HFFc6 (cell line): Measurements from ENCODE around the gene LRRC59. TPM values are rescaled to one million over a fixed set of nuclear protein-coding genes. Genes with fewer than 3 reads are reported as not detected.

Source experiments
- DNase-seq: peaks from one replicate; pipeline ENCODE4 v3.0.0-alpha.2; 2018
- H3K27ac Mint-ChIP-seq: 2 replicates; pipeline ENCODE4 v1.8.0; 2020; ENCODE audit warnings: mild to moderate bottlenecking, mixed read lengths
- H3K27me3 Mint-ChIP-seq: 2 replicates; pipeline ENCODE4 v1.8.0; 2021; ENCODE audit warnings: mild to moderate bottlenecking, moderate library complexity, mixed read lengths; ENCODE audit not compliant: insufficient read depth
- H3K36me3 Mint-ChIP-seq: 2 replicates; pipeline ENCODE4 v1.8.0; 2021; ENCODE audit warnings: low read depth, mixed read lengths
- H3K4me1 Mint-ChIP-seq: 2 replicates; pipeline ENCODE4 v1.8.0; 2020; ENCODE audit warnings: low read depth, mixed read lengths
- H3K4me3 Mint-ChIP-seq: 2 replicates; pipeline ENCODE4 v1.8.0; 2020; ENCODE audit warnings: mild to moderate bottlenecking, moderate library complexity, mixed read lengths
- H3K9me3 Mint-ChIP-seq: 2 replicates; pipeline ENCODE4 v1.8.0; 2020; ENCODE audit warnings: mild to moderate bottlenecking, mixed read lengths
- total RNA-seq, 6 experiments: library from RNA; stranded (reverse); fragmentation: NEBNext Ultra II Directional; extraction: Animal tissue kit (Norgen Biotek cat#: 25700); gene quantifications; 2 replicates in 1 of 6; 3 replicates in 5 of 6; pipeline ENCODE4 v1.2.3, GENCODE V29; 2021
- TF ChIP-seq, protein P1 (sequence below): fragments of 200-600 bp; sonication (generic); IDR thresholded peaks from 2 replicates; pipeline ENCODE4 v1.5.0; 2021; ENCODE audit warnings: antibody characterized with exemption, mild to moderate bottlenecking

Gene LRRC59
- total RNA-seq, 6 experiments from 2014 or later: 214 to 272 (median 261) TPM

- H3K36me3 Mint-ChIP-seq: peaks cover 4% of the 10 kb centered on the region; the same call in 1 of the 2 replicates
- DNase-seq: no peak
- no peaks in the 10 kb centered on the region; the same call in none of the 2 replicates for H3K27me3 Mint-ChIP-seq
- no peaks in the 10 kb centered on the region for H3K9me3 Mint-ChIP-seq
- H3K4me3 Mint-ChIP-seq: no peak overlapping the region
- TF ChIP-seq, protein P1, sequence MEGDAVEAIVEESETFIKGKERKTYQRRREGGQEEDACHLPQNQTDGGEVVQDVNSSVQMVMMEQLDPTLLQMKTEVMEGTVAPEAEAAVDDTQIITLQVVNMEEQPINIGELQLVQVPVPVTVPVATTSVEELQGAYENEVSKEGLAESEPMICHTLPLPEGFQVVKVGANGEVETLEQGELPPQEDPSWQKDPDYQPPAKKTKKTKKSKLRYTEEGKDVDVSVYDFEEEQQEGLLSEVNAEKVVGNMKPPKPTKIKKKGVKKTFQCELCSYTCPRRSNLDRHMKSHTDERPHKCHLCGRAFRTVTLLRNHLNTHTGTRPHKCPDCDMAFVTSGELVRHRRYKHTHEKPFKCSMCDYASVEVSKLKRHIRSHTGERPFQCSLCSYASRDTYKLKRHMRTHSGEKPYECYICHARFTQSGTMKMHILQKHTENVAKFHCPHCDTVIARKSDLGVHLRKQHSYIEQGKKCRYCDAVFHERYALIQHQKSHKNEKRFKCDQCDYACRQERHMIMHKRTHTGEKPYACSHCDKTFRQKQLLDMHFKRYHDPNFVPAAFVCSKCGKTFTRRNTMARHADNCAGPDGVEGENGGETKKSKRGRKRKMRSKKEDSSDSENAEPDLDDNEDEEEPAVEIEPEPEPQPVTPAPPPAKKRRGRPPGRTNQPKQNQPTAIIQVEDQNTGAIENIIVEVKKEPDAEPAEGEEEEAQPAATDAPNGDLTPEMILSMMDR: no peak
- H3K4me1 Mint-ChIP-seq: peaks cover 26% of the 10 kb centered on the region
- H3K27ac Mint-ChIP-seq: no peak overlapping the region
Measured at GRCh38 chr17:50353600-50354195, 43.6 kb downstream of the LRRC59 start.

DNA sequence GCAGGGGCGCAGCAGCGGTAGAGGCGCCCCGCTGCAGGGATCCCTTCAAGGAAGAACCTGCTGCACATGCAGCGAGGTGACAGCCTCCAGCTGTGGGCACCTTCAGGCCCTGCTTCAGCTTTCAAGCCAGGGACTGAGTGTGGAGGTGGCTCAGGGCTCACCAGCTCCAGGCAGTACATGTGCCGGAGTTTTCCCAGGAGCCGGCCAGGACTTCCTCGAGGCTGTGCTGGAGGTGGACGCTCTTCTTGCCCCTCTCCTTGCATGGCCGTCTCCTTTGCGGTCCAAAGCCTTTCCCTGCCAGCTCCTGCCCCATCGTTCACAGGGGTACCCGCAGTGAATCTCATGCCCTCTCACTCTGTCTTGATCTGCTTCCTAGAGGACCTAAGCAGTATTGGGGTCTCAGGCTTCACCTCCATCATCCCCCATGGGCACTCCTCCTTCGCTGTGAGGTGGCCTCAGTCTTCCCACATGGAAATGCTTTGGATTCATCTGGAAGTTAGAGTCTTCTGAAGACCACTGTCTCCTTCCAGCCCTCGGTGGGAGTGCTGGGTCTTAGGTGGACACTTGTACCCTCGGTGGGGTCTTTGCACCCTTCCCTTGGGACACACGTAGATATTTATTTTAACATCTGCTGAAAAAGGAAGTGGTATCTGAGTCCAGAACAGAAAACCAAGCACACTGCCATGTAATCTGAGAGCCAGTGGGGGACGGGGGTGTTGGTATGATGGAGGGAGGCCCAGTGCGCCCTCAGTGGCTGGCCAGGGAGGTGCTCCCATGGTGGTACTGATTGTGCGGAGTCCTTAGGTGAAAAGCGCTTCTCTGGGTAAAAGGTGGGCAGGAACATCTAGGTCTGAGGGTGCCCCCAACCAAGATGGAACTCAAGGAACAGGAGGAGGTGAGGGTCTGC, 44.4 kb downstream of the LRRC59 start:
- Mint-ChIP-seq H3K36me3 (peaks cover 4% of the 10 kb centered on the region; the same call in 1 of the 2 replicates), H3K27me3 (no peaks in the 10 kb centered on the region; the same call in none of the 2 replicates), H3K9me3 (no peaks in the 10 kb centered on the region), H3K27ac (no peak overlapping the region), H3K4me1 (peaks cover 33% of the 10 kb centered on the region), H3K4me3 (no peak overlapping the region)
- TF ChIP-seq, protein P1: no peak
- no peak for DNase-seq

DNA sequence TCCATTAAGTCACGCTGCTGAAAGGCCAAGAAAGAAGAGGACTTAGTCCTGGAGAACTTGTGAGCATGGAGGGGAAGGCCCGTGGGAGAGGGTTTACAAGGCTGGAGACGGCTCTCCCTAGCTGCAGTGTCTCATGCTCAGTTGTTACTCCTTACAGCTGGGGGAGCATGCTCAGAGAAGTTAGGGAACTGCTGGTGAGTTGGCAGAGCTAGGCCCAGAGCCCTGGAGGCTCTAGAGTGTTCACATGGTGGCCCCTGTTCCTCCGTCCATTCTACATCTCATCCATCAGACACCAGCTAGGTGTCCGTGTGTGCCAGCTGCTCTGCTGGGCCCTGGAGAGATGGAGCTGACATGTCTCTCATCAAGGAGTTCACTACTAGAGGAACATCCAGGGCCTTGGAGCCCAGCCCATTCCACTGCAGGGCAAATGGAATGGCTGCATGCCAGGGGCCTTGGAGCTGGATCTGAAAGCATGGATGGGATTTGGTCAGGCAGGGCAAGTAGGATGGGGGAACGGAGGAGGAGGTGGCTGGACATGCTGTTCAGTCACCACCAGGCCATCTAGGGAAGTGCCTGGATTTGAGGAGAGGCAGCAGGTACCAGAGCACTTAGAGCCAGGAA, 45.1 kb downstream of the LRRC59 start:
- H3K27me3 Mint-ChIP-seq: no peaks in the 10 kb centered on the region; the same call in 1 of the 2 replicates
- TF ChIP-seq, protein P1: no peak

GRCh38 chr17:50350733-50351132, 46.6 kb downstream of the LRRC59 start:
- H3K27me3 Mint-ChIP-seq: no peaks in the 10 kb centered on the region; the same call in 1 of the 2 replicates
- H3K36me3 Mint-ChIP-seq: peaks cover 4% of the 10 kb centered on the region; the same call in 1 of the 2 replicates
- no peak overlapping the region for H3K27ac Mint-ChIP-seq
- H3K4me1 Mint-ChIP-seq: peaks cover 47% of the 10 kb centered on the region
- no peak overlapping the region for H3K4me3 Mint-ChIP-seq
- TF ChIP-seq, protein P1: no peak
- DNase-seq: no peak
- no peaks in the 10 kb centered on the region for H3K9me3 Mint-ChIP-seq

More for the DNA sequence above, 45.1 kb downstream of the LRRC59 start:
- Mint-ChIP-seq H3K9me3 (no peaks in the 10 kb centered on the region), H3K4me3 (no peak overlapping the region), H3K36me3 (peaks cover 4% of the 10 kb centered on the region; the same call in 1 of the 2 replicates), H3K4me1 (peaks cover 41% of the 10 kb centered on the region), H3K27ac (no peak overlapping the region)
- no peak for DNase-seq

DNA sequence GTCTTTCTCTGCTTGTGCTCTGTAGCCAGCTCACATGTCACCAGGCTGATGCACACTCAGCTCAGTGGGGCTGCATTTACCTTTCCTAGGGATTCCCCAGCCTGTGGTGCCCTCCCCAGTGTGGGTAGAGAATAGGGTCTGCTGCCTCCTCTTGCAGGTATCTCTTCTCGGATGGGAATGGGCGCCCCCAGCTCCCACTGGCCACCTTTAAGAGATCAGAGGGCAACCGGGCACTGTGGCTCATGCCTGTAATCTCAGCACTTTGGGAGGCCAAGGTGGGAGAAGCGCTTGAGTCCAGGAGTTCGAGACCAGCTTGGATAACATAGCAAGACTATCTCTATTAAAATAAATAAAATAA, 48.1 kb downstream of the LRRC59 start:
- Mint-ChIP-seq H3K9me3 (no peaks in the 10 kb centered on the region), H3K27me3 (no peaks in the 10 kb centered on the region; the same call in 1 of the 2 replicates), H3K36me3 (peaks cover 2% of the 10 kb centered on the region; the same call in 1 of the 2 replicates), H3K4me1 (peaks cover 55% of the 10 kb centered on the region), H3K27ac (peak overlapping the region; percentile 70), H3K4me3 (peak overlapping the region; percentile 59)
- no peak for DNase-seq
- TF ChIP-seq, protein P1: no peak
